Dermis blood vessel endothelial cell (primary cell): Measurements from ENCODE around the gene RPL35. TPM values are rescaled to one million over a fixed set of nuclear protein-coding genes. Genes with fewer than 3 reads are reported as not detected.

Source experiments
- DNase-seq: peaks from one replicate; pipeline ENCODE4 v3.0.0; 2010
- total RNA-seq: library from RNA; depleted of rRNA; stranded (reverse); fragments of >200 nt; gene quantifications from 2 replicates; pipeline ENCODE4 v1.2.3, GENCODE V29; 2014

Gene RPL35
- total RNA-seq, 1 donor from 2014 or later = 2,144 TPM

GRCh38 chr9:124818431-124819281 lies 43.1 kb downstream of the RPL35 start:
- DNase-seq = peak; percentile 16

GRCh38 chr9:124815601-124816000 lies 46.2 kb downstream of the RPL35 start:
- DNase-seq = no peak

DNA sequence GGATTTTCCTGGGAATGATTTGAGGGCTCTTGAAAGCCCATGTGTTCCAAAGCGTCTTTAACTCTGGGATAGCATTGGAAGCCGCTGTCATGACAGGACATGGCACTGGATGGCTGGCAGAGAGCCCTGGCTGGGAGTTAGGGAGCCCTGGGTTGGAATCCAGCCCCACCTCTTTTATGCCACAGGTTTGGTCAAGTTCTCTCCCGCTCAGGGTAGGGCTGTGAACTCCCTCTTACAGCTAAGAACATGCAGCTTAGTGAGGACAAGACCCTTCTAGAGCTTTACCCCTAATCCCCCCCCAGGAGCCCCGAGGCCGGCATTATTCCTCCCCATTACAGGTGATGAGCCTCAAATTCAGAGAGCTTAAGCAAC lies 47.6 kb downstream of the RPL35 start:
- DNase-seq = no peak

GRCh38 chr9:124813501-124814163 lies 48.1 kb downstream of the RPL35 start:
- no peak for DNase-seq

DNA sequence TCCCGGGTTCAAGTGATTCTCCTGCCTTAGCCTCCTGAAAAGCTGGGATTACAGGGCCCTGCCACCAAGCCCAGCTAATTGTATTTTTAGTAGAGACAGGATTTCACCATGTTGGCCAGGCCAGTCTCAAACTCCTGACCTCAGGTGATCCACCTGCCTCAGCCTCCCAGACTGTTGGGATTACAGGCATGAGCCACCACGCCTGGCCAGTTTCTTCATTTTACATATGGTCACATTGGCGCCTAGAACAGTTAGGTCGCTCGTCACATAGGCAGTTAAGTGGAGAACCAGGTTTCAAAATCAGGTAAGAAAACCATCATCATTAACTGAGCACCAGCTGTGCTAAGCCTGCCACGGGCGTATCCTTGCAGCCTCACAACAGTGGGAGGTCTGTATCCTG lies 48.7 kb downstream of the RPL35 start:
- DNase-seq = no peak

DNA sequence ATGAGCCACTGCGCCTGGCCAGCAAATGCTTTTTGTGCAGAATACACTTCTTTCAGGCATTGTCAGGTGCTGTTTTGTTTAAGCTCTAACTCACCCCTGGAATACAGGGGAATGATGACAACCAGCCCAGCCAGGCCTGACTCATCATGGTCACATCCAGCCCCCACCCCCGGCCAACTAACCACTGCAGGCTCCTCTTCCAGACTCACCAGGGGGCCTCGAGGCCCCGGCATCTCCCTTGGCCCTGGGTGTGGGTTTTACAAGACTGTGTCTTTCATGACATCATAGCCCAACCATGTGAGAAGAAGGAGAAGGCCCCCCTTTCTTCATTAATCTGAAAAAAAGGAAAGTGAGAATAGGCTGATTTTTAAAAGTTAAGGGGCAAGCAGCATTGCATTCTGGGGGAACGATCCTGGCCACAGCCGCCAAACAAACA lies 49.3 kb downstream of the RPL35 start:
- DNase-seq = peak; percentile 17

GRCh38 chr9:124810663-124811355 lies 50.9 kb downstream of the RPL35 start:
- peak; percentile 23 for DNase-seq

- no peak for DNase-seq
Observed at GRCh38 chr9:124809741-124810500, 51.8 kb downstream of the RPL35 start.

GRCh38 chr9:124809211-124809610 lies 52.5 kb downstream of the RPL35 start:
- no peak for DNase-seq

GRCh38 chr9:124808246-124808956 lies 53.4 kb downstream of the RPL35 start:
- no peak for DNase-seq

Other genes with a start within 250 kb of the RPL35 start
- gene NR6A1, start 90.6 kb downstream of the RPL35 start, total RNA-seq = 2.9 TPM in 2 replicates
- 2.2 and 2.9 TPM in 2 replicates for gene OLFML2A, start 84.8 kb downstream of the RPL35 start, total RNA-seq
- gene WDR38, start 8.5 kb downstream of the RPL35 start, total RNA-seq = not detected in 2 replicates
- gene ARPC5L, start 173 bp upstream of the RPL35 start, total RNA-seq = 21.1 and 22.5 TPM in 2 replicates
- gene GOLGA1, start 79.1 kb upstream of the RPL35 start, total RNA-seq = 12.6 and 15.5 TPM in 2 replicates